ENCODE measurements around the gene WNT7A.

GRCh38 chr3:13882876-13883275 is 3.0 kb upstream of the WNT7A start:
- TF ChIP-seq CTCF (IDR thresholded peaks at IDR 0.05) (no peak), EP300 (IDR thresholded peaks at IDR 0.05) (no peak)

Data from stomach (tissue), 4 donors.